Ramos (cell line): Measurements from ENCODE around the gene LDLRAD3.

Experiments used
- in situ Hi-C: fragments of 300-500 bp; cut with MboI; formaldehyde crosslinking; loops from one replicate; pipeline ENCODE4 v1.14.3; 2022; ENCODE audit warnings: low sequenced_read_pairs; ENCODE audit not compliant: unreplicated experiment

The LDLRAD3 gene

DNA sequence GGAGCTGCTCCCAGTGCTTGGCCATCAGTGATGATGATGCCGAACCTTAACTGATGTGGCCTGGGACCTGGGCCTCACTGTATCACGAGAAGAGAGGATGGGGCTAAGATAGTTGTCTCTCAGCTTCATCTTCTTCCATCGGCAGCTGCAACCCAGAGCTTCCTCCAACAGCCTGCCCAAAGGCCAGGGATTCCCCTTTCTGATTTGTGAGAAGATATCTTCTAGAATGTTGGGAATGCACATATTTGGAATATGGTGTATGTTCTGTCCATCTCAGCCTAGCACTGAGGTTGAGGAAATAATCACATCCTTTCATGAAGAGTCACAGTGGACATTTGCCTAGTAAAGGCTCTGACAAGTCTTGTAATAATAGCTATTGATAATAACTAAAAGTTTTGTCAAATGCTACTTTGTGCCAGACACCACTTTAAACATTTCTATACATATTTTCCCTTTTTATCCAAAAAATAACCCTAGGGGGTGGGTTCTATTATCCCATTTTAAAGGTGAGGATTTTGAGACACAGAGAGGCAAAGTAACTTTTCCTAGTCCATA, 272.3 kb downstream of the LDLRAD3 start:
- in situ Hi-C loops: no loop called here

DNA sequence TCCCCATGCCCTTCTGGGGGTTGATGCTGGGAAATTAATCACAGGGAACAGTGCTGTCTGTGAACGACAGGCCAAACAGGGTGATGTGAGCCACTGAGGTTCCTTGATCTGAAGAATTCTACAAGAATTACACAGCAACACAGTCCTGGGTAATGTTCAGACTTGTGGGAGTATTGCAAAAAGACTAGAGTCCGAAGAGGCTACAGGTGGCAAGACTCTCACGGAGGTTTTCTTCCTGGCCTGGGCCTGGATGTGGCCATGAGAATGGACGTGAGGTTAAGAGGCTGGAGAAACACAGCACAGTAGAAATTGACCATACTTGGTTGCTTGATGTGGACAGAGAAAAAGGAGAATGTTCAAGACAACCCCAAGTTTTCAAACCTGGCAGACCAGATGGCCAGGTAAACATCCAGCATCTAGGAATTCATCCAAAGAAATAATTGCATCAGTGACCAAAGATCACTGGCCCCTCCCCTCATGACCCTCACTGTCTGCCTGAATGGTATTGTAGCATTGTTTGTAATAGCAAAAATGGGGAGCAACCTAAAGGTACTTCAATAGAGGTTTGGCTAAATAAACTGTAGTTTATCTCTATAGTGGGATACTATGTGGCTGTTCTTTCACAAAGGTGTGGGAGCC, 274.5 kb downstream of the LDLRAD3 start:
- in situ Hi-C loops: no loop called here

DNA sequence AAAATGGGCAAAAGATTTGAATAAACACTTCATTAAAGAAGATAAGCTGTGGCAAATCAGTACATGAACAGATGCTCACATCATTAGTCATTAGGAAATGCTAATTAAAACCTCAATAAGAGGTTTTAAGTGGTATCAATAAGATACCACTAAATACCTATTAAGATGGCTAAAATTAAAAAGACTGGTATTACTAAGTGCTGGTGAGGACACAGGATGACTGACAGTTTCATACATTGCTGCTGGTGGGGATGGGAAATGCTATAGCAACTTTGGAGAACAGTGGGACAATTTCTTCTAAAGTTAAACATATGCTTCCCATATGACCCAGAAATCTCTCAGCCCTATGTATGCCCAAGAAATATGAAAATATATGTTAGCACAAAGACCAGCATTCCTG, 276.1 kb downstream of the LDLRAD3 start:
- in situ Hi-C loops: no loop called here

DNA sequence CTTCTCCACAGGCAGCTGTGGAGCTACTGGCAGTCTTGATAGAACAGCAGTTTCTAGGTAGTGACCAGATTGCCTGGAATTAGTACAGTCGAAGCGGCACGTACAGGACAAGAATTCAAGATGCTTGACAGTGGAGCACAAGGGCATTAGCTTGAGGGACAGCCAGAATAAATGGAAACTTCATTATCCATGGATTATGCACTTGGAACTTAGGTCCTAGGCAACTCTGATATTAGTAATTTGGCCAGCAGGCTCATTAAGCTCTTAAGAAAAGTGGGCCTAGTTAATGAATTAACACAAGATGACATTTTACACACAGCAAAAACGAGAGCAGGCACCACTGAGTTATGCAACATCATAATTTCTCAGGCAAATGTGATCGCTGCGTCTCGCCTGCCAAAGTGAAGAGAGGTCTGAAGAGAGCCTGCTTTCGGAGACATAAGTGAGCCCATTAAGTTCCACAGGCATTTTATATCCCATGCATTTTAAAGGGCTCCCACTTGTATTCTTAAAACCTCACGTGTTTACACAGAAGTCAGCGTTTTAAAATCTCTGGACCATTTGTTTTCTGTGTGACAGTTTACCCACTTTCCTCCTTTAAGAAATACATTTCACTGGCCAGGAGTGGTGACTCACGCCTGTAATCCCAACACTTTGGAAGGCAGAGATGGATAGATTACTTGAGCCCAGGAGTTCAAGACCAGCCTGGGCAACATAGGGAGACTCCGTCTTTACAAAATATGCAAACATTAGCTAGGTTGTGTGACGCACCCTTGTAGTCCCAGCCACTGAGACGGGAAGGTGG, 279.2 kb downstream of the LDLRAD3 start:
- in situ Hi-C loops: no loop called here

DNA sequence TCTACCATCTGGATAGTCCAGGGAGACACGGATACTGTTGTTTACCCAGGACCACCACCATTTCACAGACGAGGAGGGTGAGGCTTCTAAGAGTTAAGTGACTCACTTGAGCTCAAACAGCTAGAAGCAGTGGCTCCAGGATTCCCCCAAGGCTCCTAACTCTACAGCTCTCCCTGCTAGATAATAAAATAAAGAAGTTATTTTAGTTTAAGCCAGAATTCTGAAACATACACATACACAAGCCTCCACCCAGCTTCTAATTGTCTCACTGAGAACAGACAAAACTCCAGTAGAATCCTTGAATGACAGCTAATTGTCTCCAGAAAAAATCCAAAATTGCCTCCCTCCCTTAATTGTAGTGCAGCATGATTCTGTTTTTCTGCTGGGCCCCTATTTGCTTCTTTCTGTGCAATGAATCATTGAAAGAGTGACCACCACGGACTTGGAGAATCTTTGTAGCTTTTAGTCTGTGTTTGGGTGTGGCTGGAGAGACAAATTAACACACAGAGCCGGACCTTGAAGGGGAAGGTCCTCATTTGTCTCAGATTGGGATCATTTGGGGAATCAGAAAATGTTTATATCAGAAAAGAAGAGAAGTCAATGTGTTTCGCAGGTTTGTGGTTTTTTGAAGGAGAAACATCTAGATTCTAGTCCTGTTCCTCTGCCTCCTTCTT, 280.5 kb downstream of the LDLRAD3 start:
- in situ Hi-C loops: no loop called here

DNA sequence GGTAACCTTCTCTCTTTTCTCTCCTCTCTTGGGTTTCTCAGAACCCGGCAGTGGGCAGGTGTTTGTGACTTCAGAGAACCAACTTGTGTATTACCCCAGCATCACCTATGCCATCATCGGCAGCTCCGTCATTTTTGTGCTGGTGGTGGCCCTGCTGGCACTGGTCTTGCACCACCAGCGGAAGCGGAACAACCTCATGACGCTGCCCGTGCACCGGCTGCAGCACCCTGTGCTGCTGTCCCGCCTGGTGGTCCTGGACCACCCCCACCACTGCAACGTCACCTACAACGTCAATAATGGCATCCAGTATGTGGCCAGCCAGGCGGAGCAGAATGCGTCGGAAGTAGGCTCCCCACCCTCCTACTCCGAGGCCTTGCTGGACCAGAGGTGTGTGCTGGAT, 283.2 kb downstream of the LDLRAD3 start:
- in situ Hi-C loops: no loop called here

DNA sequence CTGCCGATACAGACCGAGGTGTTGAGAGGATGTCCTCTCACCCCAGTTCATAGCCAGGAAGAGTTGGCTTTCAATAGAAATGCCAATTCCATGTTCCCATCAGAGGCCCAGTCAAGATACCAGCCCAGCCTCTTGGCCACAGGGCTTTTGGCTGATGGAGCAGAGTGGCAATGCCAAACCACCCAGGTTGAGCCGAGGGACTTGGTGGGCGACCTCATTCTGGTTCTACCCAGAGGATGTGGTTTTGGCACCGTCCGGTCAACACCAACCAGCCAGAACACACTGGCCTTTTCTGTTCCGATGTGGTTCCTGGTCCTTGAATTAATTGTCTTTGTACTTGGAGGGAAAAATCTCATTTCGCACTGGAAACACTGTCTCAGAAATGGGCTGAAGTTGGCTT, 284.8 kb downstream of the LDLRAD3 start:
- in situ Hi-C loops: no loop called here

DNA sequence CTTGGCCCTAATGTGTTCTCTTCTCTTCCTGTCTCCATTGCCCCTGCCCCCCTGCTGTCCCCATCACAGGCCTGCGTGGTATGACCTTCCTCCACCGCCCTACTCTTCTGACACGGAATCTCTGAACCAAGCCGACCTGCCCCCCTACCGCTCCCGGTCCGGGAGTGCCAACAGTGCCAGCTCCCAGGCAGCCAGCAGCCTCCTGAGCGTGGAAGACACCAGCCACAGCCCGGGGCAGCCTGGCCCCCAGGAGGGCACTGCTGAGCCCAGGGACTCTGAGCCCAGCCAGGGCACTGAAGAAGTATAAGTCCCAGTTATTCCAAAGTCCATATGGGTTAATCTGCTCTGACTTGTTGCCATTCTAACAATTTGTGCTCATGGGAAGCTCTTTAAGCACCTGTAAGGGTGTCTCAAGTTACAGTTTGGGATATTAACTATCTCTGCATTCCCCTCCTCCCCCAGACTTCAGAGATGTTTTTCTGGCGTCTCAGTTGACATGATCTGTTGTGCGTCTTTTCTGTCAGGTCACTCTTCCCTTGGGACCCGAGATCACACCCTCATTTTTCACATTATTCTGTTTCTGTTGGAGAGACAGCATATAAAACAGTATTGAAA, 285.3 kb downstream of the LDLRAD3 start:
- in situ Hi-C loops: no loop called here

DNA sequence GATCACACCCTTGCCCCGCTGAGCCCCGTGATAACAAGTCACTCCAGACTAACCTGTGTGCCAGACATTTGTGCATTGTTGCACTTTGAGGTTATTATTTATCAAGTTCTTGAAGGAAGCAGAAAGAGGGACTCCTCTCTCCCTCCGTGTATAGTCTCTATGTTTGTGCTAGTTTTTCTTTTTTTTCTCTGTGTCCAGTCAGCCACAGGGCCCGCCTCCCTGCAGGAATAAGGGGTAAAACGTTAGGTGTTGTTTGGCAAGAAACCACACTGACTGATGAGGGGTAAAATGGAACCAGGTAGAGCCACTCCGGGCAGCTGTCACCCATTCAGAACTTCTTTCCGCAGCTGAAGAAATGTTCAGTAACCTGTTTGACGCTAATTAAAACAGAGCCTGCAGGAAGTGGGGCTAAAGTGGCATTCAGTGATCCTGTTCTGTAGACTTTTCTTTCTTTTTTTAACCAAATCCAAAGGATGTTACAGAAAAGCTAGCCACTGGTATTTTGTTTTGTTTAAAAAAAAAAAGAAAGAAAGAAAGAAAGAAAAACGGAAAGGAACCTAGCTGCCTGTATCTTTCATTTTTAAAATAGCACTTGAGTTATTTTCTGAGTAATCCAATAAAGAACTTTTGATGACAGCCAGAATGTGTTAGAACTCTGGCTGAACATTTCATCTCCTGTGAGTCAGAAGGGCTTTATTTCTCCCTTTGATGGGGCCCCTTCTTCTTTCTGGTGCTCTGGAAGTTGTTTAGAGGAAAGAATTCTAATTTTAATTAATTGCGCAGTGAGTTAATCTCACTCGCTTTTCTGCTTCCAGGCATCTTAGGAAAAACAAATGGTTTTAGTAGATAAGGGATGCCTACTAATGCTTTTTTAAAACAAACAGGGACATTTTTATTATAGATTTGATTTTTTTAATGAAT, 287.2 kb downstream of the LDLRAD3 start:
- in situ Hi-C loops: no loop called here

DNA sequence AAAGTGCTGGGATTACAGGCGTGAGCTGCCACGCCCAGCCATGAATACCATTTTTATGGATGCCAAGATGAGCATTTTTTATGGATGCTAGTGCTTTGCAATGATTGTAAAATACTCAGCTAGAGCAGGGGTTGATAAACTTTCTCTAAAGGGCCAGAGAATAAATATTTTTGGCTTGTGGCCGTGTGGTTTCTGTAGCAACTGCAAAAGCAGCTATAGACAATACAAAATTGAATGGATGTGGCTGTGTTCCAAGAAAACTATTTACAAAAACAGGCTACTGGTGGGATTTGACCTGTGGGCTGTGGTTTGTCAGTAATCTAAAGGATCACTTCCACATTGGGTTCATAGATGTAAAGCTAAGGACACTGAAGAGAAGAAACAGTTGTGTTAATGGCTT, 289.3 kb downstream of the LDLRAD3 start:
- in situ Hi-C loops: no loop called here

DNA sequence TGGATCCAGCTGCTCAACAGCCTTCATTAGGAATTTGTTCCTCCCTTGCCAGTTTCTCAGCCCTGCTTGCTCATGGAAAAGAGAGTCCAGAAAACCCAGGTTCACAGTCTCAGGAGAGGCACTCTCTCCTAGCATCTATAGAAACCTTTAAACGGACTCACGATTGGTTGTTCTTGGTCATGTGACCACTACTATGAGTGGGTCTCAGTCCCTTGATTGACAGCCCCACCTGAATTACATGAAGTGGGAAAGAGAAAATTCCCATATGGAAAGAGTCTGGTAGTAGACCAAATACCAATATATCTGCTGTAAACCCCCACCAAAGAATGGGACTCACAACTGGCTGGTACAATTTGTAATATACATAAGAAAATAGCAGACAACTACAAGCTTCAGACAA, 291.0 kb downstream of the LDLRAD3 start:
- in situ Hi-C loops: no loop called here

DNA sequence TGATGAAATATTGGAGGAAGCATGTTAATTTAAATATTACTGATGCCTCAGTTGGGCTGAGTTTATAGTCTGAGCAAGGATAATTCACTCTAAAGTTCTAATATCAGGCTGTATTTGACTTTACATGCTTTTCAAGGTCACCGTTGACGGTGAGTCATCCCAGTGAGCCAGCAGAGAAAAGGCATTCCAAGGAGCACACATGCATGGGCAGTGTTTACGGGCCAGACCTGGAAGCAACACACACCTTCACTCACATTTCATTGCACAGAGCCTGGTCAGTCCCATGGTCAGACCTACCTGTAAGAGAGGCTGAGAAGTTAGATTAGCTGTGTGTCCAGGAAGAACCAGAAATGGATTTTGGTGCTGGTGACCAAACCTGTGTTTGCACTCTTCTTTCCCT, 291.9 kb downstream of the LDLRAD3 start:
- in situ Hi-C loops: no loop called here

DNA sequence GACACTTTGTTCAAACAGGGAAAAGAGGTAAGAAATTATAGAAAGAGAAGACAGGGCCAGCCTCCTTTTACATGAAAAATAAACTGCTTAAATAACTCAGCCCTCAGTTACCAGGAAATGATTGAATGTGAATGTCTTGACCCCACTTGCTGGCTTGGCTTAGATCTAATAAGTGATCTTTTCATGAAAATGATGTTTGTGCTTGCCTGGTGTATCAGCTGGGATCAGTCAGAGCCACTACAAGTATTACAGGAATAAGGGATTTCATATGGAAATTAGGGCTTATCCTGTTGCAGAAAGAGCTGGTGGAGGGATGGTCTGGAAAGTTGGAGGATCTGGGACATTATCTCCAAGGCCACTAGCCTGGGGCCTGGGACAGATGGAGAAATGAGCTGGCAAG, 293.5 kb downstream of the LDLRAD3 start:
- in situ Hi-C loops: no loop called here

DNA sequence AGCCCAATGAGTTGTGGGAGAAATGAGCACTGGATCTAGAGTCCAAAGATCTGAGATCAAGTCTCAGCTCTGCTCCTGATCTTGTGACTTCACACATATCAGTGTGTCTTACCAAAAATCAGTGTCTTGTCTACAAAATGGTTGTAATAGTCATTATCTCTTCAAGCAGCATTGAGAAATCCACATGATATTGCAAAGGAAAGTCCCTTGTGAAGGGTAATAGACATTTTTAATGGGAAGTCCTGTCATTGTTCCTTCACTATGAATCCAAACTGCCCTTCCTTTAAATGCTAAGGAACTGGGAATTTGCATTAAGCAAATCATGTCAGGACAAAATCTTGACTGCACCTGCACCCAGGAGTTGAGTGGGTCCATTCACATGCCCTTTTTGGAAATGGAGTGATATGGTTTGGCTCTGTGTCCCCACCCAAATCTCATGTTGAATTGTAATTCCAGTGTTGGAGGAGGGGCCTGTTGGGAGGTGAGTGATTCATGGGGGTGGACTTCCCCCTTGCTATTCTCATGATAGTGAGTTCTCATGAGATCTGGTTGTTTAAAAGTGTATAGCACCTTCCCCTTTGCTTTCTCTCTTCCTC, 294.3 kb downstream of the LDLRAD3 start:
- in situ Hi-C loops: no loop called here

DNA sequence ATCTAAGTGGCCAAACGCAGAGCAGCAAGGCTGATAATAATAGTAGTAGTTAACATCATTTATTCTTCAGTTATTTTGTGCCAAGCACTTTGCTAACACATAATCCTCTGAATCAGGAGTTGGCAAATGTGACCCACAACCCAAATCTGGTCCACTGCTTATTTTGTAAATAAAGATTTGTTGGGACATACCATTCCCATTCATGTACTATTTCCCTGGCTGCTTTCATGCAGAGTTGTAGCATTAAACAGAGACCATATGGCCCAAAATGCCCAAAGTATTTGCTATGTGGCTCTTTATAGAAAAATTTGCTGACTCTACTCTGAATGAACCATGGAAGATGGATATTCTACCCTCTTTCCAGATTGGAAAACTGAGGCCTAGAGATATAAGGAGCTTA, 295.0 kb downstream of the LDLRAD3 start:
- in situ Hi-C loops: no loop called here

DNA sequence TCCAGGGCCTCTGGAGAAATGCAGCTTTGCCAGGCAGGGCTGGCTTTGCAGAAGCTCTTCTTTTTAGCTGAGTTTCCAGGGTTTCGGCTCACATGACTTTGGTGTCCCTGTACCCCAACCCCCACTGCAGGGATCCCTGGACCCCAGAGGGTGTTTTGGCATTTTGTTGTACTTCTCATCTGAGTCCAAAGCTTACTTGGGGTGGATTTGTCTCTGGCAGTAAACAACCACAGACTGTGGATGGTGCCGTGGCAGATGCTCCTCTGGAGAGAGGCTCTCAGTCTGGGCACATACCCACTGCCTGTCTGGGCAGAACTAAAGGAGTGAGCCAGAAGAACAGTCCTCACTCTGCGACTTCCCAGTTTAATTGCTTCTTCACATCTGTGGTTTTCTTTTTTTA, 295.8 kb downstream of the LDLRAD3 start:
- in situ Hi-C loops: no loop called here

DNA sequence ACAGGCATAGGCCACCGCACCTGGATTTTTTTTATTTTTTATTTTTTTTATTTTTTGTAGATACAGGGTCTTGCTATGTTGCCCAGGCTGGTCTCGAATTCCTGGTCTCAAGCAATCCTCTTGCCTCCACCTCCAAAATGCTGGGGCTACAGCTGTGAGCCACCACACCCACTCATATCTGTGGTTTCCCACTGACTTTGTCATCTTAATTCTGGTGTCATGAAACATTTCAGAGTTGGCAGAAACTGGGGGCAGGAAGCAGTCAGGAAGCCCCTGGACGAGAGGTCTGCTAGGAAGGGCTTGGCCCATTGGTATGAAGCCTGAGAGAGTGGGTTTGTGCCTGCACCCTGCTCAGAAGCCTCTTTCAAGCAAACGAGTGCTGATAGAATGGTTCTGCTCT, 296.3 kb downstream of the LDLRAD3 start:
- in situ Hi-C loops: no loop called here

DNA sequence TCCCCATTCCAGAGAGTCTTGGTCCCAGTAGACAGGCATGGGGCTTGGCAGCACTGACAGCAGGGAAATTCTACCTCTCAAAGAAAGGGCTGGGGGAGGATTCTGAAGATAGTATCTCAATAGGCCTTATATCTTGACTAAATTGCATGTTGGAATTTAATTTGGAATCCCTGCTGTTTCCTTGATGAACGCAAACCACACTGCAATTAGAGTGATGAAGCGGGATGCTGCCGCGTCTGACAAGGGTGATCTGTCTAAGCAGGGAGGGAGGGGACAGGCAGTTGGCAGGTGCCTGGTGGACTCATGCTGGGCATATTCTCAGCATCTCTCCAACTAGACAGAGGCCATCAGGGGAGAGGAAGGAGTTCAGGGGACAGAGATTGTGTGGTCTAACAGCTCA, 296.9 kb downstream of the LDLRAD3 start:
- in situ Hi-C loops: no loop called here

DNA sequence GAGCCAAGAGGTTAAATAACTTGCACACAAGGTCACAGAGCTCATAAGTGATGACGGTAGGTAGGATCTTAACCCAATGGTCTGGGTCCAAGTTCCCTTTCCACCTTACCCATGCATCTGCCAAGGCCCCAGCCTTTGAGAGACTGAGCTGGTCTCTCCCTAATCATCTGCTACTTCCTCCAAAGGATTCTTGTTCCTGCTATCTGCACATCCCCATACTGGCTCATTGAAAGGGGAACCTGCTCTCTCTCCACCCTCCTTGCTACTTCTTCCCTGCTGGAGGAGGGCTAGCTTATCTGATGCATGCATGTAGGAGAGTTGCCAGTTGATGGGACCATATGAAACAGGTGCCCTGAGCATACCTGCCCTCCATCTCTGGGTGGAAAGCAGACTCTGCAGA, 297.6 kb downstream of the LDLRAD3 start:
- in situ Hi-C loops: no loop called here
